Stimulated activated effector memory CD8-positive, alpha-beta T cell treated with anti-CD3 and anti-CD28 coated beads, Interleukin-12 subunit alpha, Interleukin-12 subunit beta, amount 100 ng/mL, for 72 hours (primary cell): ENCODE data around the gene RPL3.

ENCODE experiments used
- ATAC-seq: fragments of 150-1000 bp; cut with Tn5 transposase; 2 replicates; pipeline ENCODE4 v1.10.0; 2021
- DNase-seq, 2 donors: peaks; one replicate each; pipeline ENCODE4 v3.0.0; 2021 to 2022; ENCODE audit warnings: low spot score in 2 of 2
- H3K27ac Mint-ChIP-seq: one replicate; pipeline ENCODE4 v1.8.0; 2022; ENCODE audit warnings: mild to moderate bottlenecking, mixed read lengths
- H3K36me3 Mint-ChIP-seq: one replicate; pipeline ENCODE4 v1.8.0; 2022; ENCODE audit warnings: mild to moderate bottlenecking, mixed read lengths
- H3K4me1 Mint-ChIP-seq: one replicate; pipeline ENCODE4 v1.8.0; 2022; ENCODE audit warnings: mixed read lengths
- H3K4me3 Mint-ChIP-seq: one replicate; pipeline ENCODE4 v1.8.0; 2022; ENCODE audit warnings: mild to moderate bottlenecking, mixed read lengths
- H3K9me3 Mint-ChIP-seq: one replicate; pipeline ENCODE4 v1.8.0; 2022; ENCODE audit warnings: mixed read lengths

RPL3 gene

DNA sequence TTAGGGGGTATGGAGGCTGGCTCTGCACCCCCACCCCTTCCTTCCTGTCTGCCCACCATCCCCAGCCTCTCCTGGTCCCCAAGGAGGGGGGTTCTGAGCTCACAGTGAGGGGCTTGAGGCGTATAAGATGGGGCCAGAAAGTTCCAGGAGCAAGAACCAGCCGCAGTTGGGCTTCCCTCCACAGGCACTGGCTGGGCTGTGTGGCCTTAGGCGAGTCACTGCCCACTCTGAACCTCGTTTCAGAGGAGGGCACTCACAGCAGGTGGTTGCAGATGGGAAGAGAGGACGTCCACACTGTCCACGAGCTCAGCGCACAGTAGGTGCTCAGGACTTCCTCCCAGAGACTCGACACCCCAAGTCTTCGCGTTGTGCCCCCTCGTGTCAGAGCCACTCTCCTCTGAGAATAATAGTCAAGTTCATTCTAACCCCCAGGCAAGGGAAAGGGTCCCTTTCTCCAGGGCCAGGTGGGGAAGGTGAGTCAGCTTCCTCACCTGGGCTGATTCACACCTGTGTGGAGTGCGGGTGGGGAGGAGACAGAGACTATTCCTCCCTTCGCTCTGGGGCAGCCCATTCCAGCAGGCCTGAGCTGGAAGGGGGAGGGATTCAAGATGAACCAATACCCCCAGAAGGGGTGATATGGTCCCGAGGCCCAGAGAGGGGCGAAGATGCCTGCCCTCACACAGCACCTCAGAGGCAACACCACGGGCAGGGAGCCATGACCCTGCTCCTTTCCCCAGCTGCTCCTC is 29.3 kb downstream of the RPL3 start:
- ATAC-seq, result no peak

DNA sequence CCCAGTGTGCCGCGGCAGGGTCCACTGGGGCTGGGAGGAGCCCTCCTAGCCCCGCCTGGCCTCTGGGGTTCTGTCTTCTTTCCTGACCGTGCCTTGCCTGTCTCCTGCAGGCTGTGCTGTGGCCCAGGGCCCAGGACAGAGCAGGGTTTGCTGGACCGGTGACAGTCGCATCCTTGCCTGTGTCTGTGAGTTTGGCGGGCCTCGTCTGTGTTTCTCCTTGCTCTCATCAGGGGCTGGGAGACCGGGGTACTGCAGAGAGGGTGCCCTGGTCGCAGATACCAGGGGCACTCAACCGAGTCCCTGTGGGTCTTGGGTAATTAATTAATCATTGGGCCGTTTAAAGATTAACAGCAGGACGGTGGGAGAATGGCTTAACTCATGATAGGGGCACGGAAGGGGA is 29.9 kb downstream of the RPL3 start:
- DNase-seq, result no peak
- Mint-ChIP-seq H3K4me3 (no peak overlapping the region), H3K36me3 (no peaks in the 10 kb centered on the region), H3K9me3 (peaks cover 2% of the 10 kb centered on the region), H3K27ac (no peak overlapping the region), H3K4me1 (no peaks in the 10 kb centered on the region)
- no peak for ATAC-seq

More for the DNA sequence above, 29.3 kb downstream of the RPL3 start:
- Mint-ChIP-seq H3K27ac (no peak overlapping the region), H3K4me1 (no peaks in the 10 kb centered on the region), H3K9me3 (peaks cover 2% of the 10 kb centered on the region), H3K4me3 (no peak overlapping the region), H3K36me3 (no peaks in the 10 kb centered on the region)
- DNase-seq, result no peak

DNA sequence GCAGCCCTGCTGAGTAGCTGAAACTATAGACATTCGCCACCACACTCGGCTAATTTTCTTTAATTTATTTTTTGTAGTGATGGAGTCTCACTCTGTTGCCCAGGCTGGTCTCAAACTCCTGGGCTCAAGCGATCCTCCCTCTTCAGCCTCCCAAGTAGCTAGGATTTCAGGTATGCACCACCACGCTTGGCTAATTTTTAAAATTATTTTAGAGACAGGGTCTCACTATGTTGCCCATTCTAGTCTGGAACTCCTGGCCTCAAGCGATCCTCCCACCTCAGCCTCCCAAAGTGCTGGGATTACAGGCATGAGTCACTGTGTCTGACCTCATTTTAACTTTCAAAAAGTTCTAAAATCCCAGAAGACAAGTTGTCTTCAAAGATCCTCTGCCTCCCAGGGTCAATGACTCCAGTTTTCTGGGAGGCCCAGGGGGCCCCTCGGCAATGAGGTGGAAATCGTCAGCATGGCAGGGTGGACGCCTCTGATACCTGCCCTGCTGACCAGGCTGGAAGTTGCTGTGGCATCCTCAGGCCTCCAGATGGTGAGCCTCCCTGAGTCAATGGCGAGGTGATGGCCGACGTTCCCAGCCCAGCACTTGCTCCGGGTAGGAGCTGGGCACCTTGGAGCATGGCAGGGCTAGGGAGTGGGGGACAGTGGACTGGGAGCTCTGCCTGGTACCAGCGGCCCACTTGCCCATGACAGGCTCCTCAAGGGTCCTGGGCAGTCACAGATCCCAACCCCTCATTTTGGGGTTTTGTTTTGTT is 31.1 kb downstream of the RPL3 start:
- H3K36me3 Mint-ChIP-seq, result no peaks in the 10 kb centered on the region
- H3K4me1 Mint-ChIP-seq, result no peaks in the 10 kb centered on the region
- H3K9me3 Mint-ChIP-seq, result peaks cover 2% of the 10 kb centered on the region
- H3K4me3 Mint-ChIP-seq, result no peak overlapping the region
- no peak for ATAC-seq
- DNase-seq, result no peak
- H3K27ac Mint-ChIP-seq, result no peak overlapping the region

DNA sequence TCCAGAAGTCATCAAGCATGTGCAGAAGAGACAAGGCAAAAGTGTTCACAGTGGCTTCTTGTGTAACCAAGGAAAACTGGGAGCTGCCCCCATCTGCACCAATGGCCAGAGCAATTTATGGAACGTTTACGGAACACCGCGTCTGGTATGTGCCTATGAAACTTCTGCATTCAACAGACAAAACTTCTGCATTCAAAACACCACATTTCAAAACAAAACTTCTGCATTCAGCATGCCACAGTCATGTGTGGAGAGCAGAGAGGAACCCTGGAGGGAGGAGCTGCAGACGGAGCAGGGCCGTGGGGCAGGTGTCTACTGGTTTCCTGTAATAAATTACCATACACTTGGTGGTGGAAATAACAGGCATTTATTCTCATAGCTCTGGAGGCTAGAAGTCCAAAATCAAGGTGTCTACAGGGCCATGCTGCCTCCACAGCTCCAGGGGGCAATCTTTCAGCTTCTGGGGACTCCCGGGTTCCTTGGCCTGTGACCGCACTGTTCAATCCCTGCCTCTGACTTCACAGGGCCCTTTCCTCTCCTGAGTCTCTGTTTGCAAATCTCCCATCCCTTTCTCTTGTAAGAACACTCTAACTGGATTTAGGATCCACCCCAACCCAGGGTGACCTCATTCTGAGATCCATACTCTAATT is 32.2 kb downstream of the RPL3 start:
- DNase-seq (no peak), ATAC-seq (no peak)
- Mint-ChIP-seq H3K36me3 (no peaks in the 10 kb centered on the region), H3K4me1 (peaks cover 8% of the 10 kb centered on the region), H3K9me3 (peaks cover 2% of the 10 kb centered on the region), H3K4me3 (no peak overlapping the region), H3K27ac (no peak overlapping the region)

DNA sequence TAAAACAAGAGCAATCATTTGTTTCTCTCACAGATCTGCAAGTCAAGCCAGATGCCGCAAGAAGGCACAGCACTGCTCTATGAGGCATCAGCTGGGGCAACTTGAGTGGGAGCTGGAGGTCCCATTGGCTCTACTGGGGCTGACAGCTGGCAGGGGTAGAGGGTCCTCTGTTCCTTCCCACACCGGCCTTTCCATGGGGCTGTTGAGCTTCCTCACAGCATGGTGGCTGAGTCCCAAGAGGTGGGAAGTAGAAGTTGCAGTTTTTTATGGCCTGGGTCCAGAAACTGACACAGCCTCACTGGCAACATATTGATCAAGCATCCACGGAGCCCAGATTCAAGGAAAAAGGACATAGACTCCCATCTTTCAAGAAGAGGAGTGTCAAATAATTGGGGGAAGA is 34.4 kb downstream of the RPL3 start:
- DNase-seq (no peak), ATAC-seq (no peak)
- H3K4me3 Mint-ChIP-seq, result no peak overlapping the region
- no peak overlapping the region for H3K27ac Mint-ChIP-seq
- H3K9me3 Mint-ChIP-seq, result peaks cover 2% of the 10 kb centered on the region
- H3K36me3 Mint-ChIP-seq, result no peaks in the 10 kb centered on the region
- H3K4me1 Mint-ChIP-seq, result peaks cover 8% of the 10 kb centered on the region

DNA sequence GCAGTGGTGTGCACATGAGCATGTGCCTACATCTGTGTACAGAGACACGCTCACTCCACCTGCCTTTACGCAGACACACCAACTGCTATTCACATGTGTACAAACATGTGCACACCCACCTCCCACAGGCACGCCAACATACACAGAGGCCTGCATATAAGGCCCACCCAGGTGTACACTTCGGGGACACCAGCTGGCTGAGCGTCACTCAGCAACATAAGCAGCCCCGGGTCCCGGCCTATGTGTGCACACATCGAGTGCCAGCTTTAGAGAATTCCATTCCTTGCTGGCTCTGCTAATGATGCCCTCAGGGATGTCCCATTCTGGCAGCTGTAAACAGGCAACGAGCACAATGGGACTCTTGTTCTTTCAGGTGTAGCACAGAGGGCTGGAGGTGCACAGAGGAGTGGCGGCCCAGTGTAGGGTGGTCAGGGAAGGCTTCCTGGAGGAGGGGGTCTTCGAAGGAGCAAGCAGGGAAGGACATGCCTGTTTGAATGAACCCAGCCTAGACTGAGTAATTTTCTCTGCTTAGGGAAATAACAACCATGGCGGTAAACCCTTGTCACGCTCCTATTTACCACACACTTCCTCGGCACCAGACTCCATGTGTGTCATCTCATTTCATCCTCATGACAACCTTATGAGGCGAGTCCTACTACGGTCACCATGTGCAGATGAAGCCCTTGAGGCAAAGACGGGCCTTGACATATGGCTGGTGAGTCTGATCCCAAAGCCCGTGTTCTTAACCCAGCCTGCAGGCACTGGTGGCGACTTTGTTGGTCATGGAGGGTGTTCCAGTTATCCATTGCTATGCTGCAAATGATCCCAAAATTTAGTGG is 35.1 kb downstream of the RPL3 start:
- Mint-ChIP-seq H3K9me3 (peaks cover 2% of the 10 kb centered on the region), H3K4me3 (no peak overlapping the region), H3K27ac (no peak overlapping the region), H3K4me1 (peaks cover 8% of the 10 kb centered on the region), H3K36me3 (no peaks in the 10 kb centered on the region)
- ATAC-seq (no peak), DNase-seq (no peak)

DNA sequence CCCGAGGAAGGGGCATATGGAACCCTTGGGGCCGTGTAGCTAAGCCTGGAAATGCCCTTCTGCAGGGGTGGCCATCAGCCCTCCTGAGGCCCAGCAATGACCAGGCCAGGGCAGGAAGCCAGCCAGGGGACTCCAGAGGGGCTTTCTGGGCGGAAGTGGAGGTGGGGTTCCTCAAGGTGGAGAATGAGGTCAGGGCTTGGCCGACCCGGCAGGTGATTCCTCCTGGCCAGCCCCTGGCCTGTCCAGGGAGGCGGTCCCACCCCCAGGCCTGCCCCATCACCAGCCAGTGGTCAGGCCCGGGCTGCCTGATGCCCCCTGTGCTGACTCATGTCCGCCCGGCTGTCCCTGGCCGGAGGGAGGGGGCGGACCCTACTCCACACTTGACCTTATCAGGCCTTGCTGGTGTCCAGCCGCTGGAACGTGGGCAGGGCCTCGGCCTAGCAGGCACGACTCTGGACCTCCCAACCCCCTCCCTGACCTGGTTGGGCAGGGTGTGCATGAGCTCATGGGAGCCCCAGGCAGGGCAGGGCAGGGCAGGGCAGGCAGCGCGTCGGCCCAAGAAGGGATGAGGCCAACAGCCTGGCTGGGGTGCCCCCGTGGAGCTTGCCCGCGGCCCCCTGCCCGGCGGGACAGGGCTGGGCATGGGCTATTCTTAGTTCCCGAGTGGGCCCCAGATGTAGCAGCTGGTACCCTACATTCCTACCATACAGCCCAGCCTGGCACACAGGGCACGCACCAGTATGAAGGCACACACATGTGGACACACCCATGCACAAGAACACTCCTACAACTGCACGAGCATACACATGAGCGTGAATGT is 35.9 kb downstream of the RPL3 start:
- Mint-ChIP-seq H3K4me3 (no peak overlapping the region), H3K36me3 (no peaks in the 10 kb centered on the region), H3K4me1 (peaks cover 8% of the 10 kb centered on the region), H3K27ac (no peak overlapping the region), H3K9me3 (peaks cover 2% of the 10 kb centered on the region)
- ATAC-seq, result no peak
- DNase-seq, result no peak

DNA sequence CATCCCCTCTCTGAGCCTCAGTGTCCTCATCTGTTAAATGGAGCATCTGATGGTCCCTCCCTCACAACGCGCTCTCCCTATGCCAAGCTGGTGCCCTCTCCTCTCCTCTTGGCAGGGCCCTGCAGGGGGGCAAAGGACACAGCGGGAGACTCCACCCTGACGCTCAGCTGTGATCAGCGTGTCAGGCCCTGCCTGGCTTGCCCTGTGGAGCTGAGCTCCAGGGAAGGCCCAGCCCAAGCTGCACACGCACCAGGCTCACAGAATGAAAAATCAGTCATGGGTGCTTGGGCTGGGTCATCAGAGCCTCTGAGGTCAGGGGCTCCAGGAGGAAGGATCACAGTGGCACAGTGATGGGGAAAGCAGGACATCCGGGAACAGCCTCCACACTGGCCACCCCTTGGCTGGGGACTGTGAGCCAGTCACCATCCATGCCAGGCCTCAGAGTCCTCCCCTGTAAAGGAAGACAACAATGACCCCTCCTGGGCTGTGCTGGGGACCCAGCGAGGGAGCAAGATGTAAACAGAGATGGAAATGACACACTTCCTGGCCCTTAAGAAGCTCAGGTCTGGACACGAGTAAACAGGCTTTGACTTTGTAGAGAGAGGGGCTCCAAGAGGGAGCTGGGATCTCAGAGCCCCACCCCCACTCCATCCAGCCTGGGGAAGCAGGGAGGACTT is 36.6 kb downstream of the RPL3 start:
- ATAC-seq, result peak; percentile 46
- Mint-ChIP-seq H3K9me3 (peaks cover 2% of the 10 kb centered on the region), H3K4me3 (no peak overlapping the region), H3K36me3 (no peaks in the 10 kb centered on the region), H3K27ac (peak overlapping the region; percentile 34), H3K4me1 (peaks cover 8% of the 10 kb centered on the region)
- no peak for DNase-seq

DNA sequence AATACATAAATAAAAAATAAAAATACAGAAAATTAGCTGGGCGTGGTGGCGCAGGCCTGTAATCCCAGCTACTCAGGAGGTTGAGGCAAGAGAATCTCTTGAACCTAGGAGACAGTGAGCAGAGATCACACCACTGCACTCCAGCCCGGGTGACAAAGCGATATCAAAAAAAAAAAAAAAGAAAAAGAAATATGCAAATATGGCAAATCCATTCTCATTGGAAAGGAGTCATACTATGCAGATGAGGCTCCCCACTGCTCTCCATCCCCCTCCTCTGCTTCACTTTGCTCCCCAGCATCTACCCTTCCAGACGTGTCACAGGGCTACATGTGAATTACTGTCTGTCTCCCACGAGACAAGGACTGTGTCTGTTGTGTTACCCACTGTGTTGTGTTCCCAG is 38.3 kb downstream of the RPL3 start:
- H3K4me1 Mint-ChIP-seq, result peaks cover 8% of the 10 kb centered on the region

DNA sequence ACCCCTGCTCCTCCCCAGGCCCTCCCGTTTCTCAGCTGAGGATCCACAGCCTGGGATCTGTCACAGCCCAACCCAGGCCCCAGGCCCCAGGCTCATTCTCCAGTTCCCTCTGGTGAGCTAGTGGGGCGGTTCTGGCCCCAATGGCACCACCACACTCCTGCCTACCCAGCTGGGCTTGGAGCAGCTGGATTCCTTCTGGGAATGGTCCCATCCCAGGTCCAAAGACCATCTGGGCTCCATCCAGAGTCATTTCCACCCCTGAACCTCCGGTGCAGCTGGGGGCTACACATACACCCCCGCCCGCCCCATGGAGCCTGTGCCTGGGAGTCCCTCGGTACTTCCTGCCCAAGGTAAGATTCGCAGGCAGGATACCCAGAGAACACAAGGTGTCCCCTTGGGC is 39.2 kb downstream of the RPL3 start:
- Mint-ChIP-seq H3K4me1 (peaks cover 8% of the 10 kb centered on the region), H3K4me3 (no peak overlapping the region), H3K9me3 (no peaks in the 10 kb centered on the region), H3K36me3 (no peaks in the 10 kb centered on the region), H3K27ac (peak overlapping the region; percentile 58)
- ATAC-seq (no peak), DNase-seq (no peak)

More for the DNA sequence above, 38.3 kb downstream of the RPL3 start:
- Mint-ChIP-seq H3K27ac (no peak overlapping the region), H3K9me3 (peaks cover 2% of the 10 kb centered on the region), H3K36me3 (no peaks in the 10 kb centered on the region), H3K4me3 (no peak overlapping the region)
- no peak for DNase-seq
- no peak for ATAC-seq

DNA sequence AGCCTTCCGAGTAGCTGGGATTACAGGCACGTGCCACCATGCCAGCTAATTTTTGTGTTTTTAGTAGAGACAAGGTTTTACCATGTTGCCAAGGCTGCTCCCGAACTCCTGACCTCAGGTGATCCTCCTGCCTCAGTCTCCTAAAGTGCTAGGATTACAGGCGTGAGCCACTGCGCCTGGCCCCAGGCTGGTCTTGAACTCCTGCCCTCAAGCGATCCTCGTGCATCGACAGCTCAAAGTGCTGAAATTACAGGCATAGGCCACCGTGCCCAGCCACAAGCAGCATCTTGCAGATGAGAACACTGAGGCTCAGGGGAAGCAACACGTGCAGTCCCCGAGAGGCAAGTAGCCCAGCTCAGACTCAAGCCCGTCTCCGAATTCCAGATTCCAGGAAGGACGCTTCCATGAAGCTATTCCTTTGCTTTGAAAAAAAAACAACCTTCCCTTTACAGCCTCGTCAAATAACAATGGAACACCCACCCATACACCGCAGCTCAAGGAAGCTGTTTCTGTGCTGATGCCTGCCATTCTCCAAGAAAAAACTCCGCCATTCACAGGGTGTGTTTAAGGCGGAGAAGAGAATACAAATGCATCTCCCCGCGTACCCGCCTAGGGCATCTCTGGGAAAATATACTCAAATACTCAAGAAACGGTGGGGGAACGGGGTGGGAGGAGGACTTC is 40.1 kb downstream of the RPL3 start:
- Mint-ChIP-seq H3K36me3 (no peaks in the 10 kb centered on the region), H3K4me3 (no peak overlapping the region), H3K27ac (no peak overlapping the region), H3K4me1 (peaks cover 8% of the 10 kb centered on the region), H3K9me3 (no peaks in the 10 kb centered on the region)
- ATAC-seq (no peak), DNase-seq (no peak)

DNA sequence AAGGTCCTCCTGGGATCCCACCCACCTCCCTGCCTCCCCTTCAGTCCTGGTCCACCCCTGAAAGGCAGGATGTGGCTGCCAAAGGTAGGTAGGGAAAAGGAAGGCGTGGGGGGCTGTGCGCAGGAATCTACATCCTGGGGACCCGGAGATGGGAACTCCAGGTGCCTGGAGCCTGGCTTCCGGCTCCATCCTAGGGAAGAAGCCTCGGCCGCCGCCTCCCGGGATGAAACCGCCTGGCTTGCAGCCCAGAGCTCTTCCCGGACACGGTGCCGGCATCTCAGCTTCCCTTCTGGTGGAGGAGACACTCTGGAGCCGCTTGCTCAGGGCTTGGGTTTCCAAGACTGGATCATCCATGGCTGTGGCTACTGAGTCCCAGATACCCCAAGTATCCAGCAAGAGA is 41.4 kb downstream of the RPL3 start:
- H3K4me1 Mint-ChIP-seq, result peaks cover 8% of the 10 kb centered on the region
- no peak for ATAC-seq

DNA sequence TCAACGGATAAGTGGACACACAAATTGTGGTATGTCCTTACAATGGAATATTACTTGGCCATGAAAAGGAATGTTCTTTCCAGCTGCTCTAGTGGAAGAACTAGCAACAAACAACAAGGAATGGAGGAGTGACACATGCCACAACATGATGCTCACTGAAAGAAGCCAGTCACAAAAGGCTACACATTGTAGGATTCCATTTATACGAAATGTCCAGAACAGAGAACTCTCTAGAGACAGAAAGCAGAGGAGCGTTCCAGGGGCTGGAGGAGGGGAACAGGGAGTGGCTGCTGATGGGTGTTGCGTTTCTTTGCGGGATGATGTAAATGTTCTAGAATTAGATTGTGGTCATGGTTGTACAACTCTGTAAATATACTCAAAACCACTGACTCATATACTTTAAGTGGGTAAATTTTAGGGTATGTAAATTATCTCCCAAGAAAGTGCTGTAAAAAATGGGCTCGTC is 42.2 kb downstream of the RPL3 start:
- Mint-ChIP-seq H3K36me3 (no peaks in the 10 kb centered on the region), H3K4me3 (no peak overlapping the region), H3K9me3 (no peaks in the 10 kb centered on the region), H3K27ac (no peak overlapping the region), H3K4me1 (no peaks in the 10 kb centered on the region)
- no peak for DNase-seq
- no peak for ATAC-seq

More for the DNA sequence above, 41.4 kb downstream of the RPL3 start:
- no peak for DNase-seq
- H3K36me3 Mint-ChIP-seq, result no peaks in the 10 kb centered on the region
- no peak overlapping the region for H3K27ac Mint-ChIP-seq
- H3K4me3 Mint-ChIP-seq, result no peak overlapping the region
- H3K9me3 Mint-ChIP-seq, result no peaks in the 10 kb centered on the region
